HUDEP-2 (cell line): ENCODE results near the gene KRTAP16-1.
"Not testable (repeated sequence)": the region's sequence is repeated elsewhere in the genome, so short reads cannot be mapped to it uniquely, and the experiment has no call there.

Experiments
- DNase-seq, 76 experiments: peaks; one replicate each; lab custom pipeline; 2025; ENCODE audit not compliant: unreplicated experiment in 76 of 76; lab: John Stamatoyannopoulos, UW

Gene KRTAP16-1

DNA sequence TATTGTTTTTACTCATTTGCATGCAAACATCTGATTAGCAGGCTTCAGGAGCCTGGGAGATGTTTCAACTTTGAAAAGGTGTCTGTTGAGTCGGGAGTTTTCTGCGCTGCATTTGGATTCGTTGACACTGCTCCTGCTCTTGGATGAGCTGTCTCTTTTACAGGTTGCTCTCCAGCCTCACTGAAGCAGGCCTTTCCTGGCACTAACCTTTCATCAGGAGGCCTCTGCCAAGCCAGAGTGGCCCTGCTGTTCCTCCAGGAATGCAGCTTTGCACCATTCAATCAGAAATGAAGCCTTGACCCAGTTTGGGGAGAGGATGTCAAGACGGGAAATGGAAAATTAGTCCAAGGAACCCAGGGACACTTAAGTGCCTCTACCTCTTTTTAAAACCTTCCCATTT lies 6.1 kb downstream of the KRTAP16-1 start:
- DNase-seq: no peak

DNA sequence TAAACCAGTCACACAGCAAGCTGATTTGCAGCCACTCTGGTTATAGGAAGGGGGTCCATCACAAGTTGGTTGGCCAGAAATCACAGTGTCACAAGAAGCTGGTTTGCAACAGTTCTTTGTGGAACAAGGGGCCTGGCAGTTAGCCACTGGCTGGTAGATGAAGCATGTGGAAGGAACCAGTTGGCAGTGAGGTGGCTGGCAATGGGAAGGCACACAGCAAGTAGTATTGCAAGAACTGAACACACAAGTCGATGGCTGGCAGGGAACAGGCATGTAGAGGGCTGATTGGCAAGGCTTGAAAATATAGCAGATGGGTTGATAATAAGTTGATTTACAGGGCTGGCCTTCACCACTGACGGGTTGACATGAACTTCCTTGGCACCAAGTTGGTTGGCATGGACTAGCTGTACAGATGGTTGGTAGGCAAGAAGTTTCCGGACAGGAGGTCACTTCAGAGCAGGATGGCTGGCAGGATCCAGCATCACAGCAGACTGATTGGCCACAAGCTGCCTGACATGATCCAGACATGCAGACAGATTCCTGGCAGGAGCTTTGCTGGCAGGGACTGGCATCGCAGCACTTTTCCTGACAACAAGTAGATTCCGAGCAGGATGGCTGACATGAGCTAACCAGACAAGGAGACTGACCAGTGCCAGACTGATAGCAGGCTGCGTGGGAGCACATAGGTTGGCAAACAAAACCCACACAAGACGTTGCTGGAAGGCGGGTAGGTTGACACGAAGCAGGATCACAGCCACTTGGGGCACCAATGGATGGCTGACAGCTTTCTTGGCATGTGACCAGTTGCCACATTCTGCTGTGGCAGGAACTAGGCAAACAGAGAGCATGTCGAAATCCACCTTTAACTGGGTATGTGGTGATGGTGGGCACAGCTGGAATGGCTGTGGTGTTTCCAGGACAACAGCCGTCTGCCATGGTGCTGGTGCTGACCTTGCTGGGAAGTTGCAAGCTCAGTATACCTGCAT lies 6.9 kb downstream of the KRTAP16-1 start, which contains the start of gene KRTAP29-1:
Gene KRTAP29-1 (minus strand): TSS at position 936 of the 986 bp plus-strand sequence. CDS start 0 bp downstream, at position 936.
- DNase-seq: no peak

DNA sequence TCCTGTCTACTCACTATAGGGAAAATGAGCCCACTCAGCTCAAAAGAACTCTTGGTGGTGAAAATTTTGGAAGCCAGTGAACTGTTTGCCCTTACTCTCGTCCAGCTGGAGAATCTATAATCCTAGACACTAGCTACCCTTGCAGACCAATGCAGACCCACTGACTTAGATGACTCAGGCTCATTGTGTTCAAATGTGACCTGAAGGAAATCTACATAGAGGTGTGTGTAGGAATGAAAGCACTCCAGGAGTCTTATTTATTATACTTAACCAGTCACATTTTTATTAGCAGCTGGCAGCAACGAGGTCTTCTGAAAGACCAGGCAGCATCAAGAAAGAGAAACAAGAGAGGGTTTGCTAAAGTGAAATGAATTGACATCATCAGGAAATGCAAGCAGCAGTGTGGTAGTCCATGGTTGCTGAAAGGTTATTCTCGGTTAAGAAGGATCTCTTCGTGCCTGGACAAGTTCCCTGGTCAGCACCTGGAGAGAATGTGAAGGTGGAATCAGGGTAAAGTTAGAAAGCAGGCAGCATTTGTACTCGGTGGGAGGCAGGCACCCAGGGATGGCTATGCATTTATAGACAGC lies 7.8 kb downstream of the KRTAP16-1 start:
- DNase-seq: no peak

DNA sequence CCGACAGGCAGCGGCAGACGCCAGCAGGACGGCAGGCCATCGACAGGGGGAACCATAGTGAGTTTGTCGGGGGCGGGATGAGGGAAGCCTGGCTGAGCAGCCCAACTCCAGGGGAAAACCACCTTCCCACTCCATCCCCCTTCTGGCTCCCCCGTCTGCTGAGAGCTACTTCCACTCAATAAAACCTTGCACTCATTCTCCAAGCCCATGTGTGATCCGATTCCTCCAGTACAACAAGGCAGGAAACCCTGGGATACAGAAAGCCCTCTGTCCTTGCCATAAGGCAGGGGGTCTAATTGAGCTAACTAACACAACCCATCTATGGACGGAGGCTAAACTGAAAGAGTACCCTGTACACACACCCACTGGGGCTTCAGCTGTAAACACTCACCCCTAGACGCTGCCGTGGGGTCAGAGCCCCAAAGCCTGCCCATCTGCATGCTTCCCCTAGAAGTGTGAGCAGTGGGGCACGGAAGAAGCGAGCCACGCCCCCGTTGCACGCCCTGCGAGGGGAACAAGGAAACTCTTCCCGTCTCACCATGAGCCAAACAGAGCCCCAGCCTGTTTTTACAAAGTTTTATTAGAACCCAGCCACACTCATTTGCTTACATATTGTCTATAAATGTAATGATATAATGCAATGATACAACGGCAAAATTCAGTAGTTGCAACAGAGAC lies 10.5 kb downstream of the KRTAP16-1 start:
- no peak for DNase-seq

DNA sequence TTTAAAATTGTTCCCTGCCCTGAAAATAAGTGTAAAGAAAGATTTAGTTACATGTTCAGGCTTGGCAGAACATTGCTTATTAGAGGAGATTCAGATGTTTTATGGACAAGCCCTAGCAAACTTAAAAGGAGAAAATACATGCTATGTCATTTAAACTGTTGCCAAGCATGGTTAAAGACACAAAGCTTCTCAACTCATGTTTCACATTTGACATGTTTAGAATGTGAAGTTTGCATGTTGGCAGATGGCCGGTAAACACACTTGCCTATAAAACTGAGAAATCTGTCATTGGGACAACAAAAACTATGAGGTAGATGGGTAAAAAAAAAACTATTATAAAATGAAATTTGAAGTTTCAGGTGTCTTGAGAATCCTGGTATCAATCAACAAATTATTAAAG lies 12.3 kb downstream of the KRTAP16-1 start:
- DNase-seq: no peak

DNA sequence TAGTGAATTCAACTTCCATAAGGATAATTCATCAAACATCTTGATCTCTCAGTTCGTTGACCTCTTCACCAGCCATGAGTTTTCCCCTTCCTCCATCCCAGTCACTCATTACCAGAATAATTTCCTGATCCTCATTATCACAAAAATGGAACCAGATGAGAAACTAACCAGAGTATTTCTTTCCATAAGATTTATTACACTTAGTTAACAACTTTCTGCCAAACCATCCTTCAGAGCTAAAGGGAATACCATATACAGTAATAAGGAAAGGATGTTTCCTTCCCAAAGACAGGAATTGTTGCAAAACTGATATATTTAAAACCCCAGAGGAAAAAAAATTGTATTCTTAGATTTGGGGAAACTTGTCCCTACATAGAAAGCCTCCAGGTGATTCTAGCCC lies 15.1 kb downstream of the KRTAP16-1 start:
- DNase-seq: no peak

DNA sequence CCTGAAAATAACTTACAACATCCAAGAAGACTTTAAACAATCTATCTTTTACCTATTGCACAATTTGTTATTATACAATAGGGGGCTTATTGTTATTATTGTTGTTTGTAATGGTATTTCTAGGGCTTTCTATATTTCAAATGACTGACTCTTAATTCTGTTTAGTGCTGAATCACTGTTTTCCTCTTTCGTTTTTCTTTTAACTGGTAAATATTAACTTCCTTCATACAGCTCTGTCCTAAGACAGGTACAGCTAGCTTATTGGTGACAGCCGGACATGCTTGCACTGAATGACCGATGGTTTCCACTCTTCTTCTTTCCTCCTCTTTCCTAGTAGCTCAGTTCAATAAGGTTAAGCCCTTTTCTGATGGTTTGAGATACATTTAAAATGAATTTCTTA lies 22.1 kb downstream of the KRTAP16-1 start:
- DNase-seq: no peak

DNA sequence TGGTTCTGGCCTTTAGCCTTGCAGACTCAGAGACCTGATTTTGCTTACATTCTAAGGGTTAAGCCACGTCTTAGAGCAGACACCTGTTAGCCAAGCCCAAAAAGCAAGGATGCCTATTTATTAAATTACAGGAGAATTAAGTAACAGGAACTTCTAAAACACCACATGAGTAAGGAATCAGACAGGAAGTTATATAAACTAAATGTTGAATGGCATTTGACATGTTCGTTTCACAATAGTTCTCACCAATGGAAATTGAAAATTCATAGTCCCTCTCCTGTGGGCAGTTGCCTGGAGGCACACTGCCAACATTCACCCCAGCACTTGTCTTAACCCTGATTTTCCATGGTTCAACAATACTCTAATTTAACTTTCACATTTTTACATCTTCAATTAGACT lies 24.6 kb downstream of the KRTAP16-1 start:
- DNase-seq: no peak

DNA sequence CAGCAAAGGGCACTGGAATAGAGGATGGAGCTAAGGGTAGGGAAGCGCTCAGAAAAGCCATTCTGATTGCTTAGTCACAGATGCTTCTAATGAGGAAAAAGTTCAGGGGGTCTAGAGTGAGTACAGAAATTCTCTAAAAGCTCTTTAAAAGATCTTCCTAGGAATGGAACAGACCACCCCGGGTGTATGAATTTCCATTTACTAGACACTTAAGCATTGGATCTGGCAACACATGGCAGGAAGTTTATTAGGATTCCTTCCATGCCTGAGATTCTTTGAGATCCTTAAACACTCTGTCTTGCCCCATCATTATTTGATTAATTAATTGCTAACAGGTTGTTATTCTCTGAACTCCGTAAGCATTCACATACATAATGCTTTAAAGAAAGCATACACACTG lies 25.1 kb downstream of the KRTAP16-1 start:
- DNase-seq: no peak

DNA sequence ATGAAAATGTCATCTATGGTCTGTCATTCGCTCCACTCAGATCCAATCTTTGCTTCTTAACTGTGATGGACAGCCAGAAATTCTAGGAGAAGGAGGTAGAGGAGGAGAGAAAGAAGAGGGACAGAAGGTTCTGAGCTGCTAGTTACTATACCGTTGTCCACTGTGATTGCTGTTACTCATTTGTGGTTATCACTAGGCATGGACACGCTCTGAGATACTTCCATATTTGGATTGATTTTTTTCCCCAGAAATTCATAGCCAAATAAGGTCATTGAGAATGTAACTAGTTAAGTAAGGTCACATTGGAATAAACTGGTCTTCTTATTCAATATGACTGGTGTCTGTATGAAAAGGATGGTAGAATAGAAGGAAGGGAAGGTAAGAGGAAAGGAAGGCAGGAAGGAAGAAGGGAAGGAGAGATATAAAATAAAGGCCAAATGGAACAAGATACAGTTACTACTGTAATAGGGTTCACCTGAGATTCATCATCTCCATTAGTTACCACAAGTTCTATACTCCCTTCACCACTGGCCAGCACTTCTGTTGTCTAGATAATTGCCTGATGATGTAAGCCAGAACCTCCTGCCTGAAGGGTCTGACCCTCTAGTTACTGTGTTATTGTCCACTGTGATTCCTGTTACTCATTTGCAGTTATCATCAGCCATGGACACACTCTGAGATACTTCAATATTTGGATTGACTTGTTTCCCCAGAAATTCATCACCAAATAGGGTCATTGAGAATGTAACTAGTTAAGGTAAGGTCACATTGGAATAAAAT lies 30.7 kb downstream of the KRTAP16-1 start:
- no peak for DNase-seq

DNA sequence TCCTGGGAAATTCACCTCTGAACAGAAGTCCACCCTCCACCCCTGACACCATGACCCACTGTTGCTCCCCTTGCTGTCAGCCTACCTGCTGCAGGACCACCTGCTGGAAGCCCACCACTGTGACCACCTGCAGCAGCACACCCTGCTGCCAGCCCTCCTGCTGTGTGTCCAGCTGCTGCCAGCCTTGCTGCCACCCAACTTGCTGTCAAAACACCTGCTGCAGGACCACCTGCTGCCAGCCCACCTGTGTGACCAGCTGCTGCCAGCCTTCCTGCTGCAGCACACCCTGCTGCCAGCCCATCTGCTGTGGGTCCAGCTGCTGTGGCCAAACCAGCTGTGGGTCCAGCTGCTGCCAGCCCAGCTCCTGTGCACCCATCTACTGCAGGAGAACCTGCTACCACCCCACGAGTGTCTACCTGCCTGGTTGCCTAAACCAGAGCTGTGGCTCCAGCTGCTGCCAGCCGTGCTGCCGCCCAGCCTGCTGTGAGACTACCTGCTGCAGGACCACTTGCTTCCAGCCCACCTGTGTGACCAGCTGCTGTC lies 33.4 kb downstream of the KRTAP16-1 start, which contains the start of gene KRTAP9-7:
Gene KRTAP9-7 (plus strand): TSS at position 51 of the 543 bp plus-strand sequence. CDS start 0 bp downstream, at position 51.
- not testable (repeated sequence) for DNase-seq

DNA sequence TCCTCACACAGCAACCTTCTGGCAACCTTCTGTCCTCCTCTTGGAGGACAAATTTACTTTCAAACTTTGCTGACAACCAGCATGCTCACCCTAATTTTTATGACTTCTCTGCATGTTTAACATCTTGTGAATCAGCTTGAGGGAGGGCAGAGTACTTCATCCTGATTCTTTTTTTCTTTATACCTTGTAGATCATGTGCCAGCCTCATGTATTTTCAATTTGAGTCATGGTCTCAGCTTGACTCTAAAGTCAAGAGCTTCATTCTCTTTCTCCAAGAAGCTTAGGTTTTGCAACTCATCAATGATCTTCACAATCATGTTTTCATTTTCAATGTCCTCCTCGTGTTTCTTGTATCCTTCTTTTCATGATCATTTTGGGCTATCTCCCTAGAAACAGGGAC lies 37.3 kb downstream of the KRTAP16-1 start:
- DNase-seq: no peak

DNA sequence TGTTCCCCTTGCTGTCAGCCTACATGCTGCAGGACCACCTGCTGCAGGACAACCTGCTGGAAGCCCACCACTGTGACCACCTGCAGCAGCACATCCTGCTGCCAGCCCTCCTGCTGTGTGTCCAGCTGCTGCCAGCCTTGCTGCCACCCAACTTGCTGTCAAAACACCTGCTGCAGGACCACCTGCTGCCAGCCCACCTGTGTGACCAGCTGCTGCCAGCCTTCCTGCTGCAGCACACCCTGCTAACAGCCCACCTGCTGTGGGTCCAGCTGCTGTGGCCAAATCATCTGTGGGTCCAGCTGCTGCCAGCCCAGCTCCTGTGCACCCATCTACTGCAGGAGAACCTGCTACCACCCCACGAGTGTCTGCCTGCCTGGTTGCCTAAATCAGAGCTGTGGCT lies 37.8 kb downstream of the KRTAP16-1 start:
- DNase-seq: not testable (repeated sequence)

DNA sequence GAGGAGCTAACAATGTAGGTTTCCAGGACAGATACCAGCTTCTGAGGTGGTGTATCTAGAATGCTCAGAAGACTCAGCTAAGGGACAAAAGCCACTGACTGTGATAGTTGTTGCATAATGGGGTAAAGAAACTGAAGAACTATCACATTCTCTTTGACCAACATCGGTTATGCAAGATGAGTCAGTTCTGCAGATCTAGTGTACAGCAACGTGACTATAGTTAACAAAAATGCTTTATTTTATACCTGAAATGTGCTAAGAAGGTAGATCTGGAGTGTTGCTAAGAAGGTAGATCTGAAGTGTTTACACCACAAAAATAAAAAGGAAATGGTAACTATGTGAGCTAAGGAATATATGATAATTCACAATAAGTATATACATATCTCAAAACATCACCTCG lies 41.4 kb downstream of the KRTAP16-1 start:
- no peak for DNase-seq

DNA sequence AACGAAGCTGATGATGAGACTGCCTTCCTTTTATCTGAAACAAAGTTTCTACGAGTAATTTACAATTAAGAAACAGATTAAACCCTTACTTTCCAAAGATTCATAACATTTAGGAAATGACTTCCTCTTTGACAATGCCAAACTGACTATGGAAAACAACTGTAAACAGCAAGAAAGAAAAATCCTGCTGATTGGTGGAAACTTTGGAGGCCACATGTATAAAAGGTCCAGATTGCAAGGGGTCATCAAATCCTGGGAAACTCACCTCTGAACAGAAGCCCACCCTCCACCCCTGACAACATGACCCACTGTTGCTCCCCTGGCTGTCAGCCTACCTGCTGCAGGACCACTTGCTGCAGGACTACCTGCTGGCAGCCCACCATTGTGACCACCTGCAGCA lies 44.0 kb downstream of the KRTAP16-1 start, which contains the start of gene KRTAP9-6:
Gene KRTAP9-6 (plus strand): TSS at position 301 of the 400 bp plus-strand sequence. CDS start 0 bp downstream, at position 301.
- no peak for DNase-seq

DNA sequence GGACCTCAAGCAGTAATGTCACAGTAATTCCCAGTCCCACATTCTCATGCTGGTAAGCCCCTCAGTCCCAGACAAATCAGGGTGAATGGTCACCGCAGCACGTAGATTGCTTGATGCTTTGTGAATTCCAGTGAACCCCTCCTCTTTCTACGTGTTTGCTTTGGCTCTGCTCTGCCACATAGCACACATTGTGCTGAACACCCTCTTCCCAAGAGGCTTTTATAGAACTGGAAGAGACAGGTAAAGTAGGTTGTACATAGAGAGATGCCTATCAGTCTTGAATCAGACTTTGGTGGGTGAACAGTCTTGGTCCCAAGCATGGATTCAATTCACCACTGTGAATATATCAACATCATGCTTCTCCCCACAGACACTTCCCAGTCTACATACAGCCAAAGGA lies 44.5 kb downstream of the KRTAP16-1 start:
- DNase-seq: no peak

DNA sequence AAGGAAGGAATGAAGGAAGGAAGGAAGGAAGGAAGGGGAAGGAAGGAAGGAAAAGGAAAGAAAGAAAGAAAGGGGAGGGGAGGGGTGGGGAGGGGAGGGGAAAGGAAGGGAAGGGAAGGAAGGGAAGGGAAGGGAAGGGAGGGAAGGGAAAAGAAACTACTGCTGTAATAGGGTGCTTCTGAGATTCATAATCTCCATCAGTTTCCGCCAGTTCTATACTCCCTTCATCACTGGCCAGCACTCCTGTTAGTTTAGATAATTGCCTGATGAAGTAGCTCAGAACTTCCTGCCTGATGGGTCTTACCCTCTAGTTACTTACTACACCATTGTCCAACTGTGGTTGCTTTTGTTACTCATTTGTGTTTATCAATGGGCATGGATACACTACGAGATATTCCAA lies 45.9 kb downstream of the KRTAP16-1 start:
- no peak for DNase-seq

DNA sequence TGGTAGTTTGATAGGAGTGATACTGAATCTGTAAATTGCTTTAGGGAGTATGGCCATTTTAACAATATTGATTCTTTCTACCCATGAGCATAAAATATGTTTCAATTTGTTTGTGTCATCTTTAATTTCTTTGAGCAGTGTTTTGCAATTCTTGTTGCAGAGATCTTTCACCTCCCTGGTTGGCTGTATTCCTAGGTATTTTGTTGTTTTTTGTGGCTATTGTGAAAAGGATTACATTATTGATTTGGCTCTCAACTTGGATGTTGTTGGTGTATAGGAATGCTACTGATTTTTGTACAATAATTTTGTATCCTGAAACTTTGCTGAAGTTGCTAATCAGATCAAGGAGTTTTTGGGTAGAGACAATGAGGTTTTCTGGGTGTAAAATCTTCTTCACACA lies 50.7 kb downstream of the KRTAP16-1 start:
- no peak for DNase-seq
